GM18498 (cell line): ENCODE measurements around the gene MKRN2.
"Not testable (repeated sequence)": the region's sequence is repeated elsewhere in the genome, so short reads cannot be mapped to it uniquely, and the experiment has no call there.

ENCODE experiments used
- ATAC-seq: cut with Tn5 transposase; IDR thresholded peaks from one replicate; pipeline ENCODE4 v1.9.1; 2021; ENCODE audit warnings: mild to moderate bottlenecking, moderate library complexity; ENCODE audit not compliant: unreplicated experiment

Gene MKRN2

DNA sequence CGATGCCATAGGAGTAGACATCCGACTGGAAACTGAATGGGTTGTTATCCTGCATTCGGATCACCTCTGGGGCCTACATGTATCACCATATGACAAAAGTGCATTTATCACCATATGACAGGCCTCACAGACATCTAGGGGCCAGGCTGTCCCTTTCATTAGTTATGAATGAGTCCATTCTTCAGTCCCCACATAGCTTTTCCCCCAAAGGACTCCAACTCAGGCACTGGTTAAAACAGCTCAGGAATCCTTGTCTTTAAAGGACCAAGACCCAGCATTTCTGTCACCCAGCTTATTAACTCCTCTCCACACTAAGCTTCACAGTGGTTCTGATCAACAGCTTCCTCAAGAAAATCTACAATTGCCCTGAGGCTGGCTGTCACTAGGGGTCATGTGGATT is 28.3 kb downstream of the MKRN2 start:
- no peak for ATAC-seq

DNA sequence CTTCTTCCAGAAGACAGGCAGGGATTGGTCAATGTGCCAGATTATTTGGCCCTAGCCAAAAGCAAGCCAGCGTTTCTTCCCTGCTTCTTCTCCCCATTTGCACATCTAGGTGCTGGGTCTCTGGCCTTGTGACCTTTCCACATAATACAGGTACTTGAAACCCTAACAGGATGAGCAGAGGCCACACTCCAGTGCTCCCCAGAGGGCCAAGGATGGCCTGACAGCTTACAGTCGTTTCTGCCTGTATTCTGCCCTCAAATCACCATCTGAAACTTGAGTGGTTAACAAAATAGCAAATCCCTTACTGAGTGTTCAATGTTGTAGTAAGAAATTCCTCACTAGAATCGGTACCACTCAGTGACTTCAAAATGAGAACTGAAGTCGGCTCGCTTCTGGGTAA is 29.1 kb downstream of the MKRN2 start:
- peak; percentile 39 for ATAC-seq

DNA sequence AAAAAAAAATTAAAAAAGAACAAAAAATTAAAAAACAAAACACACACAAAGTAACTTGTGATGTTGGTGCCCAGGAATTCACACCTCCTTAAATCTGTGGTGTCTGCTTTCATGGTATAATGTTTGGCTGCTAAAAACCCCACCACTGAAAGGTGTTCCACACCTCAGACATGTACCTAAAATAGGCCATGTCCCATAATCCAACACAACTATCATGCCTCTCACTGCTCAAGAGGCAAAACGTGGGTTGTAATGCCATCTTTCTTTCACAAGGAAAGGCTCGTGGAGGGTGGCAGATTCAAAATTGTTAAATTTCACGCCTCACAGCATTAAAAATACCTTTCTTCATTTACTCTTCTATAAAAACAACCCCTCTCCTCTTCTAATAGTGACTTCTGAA is 29.5 kb downstream of the MKRN2 start:
- peak; percentile 22 for ATAC-seq

GRCh38 chr3:12588039-12589009 is 31.4 kb downstream of the MKRN2 start:
- no peak for ATAC-seq

DNA sequence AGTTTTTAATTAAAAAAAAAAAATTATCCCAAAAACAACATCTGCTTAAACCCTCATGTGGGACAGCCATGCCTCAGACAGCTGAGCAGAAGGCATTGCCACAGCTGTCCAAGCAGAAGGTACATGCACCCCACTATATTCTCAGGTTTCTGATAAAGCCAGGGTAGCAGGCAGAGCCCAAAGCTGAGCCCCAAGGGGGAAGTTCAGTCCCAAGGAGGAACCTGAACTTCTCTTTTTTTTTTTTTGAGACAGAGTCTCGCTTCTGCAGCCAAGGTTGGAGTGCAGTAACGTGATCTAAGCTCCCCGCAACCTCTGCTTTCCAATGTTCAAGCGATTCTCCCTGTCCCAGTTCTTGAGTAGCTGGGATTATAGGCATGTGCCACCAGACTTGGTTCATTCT is 33.2 kb downstream of the MKRN2 start:
- no peak for ATAC-seq

DNA sequence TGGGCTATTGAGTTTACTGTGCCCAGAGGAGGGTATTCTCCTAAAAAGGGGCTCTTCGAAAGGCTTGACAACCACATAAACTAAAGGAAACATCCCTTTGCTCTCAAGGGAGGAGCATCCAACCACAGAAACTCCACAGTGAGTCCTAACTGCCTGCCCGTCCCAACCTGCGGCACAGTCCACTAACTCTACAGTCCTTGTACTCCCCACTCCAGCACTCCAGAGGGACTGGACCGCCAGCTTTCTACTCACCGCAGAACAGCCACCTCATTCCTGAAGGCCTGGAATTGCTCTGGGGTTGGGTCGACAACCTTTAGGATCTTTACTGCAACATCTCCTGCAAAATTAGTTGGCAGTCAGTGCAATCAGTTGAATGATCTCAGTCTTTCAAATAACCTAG is 34.6 kb downstream of the MKRN2 start:
- ATAC-seq, result no peak

DNA sequence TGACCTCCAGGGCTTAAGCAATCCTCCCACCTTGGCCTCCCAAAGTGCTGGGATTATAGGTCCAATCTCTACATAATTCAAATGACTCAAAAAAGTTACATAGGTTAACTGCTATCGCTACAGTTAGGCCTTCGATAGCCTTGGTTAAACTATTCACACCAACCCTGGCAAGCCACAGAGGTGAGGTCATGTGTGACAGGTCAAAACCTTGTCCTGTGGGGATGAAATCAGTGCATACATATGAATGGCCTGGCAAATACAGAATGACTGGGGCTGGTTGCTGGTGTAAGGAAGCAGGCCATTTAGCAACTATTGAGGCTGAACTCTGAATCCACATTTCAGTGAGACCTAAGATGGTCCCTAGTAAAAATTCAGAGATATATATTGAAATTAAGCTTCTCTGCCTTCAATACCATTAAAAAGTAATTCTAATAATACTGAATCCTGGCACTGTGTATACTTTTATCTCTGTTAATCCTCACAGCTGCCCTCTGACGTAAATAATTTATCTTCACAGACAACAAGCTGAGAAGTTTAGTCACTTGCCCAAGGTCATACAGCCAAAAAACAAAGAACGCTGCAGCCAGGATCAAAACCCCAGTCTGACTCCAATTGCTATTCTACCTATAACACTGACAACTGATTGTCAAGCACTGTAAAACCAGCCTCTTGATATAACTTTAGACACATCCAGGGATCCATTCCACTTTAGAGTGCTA is 35.3 kb downstream of the MKRN2 start:
- no peak for ATAC-seq

DNA sequence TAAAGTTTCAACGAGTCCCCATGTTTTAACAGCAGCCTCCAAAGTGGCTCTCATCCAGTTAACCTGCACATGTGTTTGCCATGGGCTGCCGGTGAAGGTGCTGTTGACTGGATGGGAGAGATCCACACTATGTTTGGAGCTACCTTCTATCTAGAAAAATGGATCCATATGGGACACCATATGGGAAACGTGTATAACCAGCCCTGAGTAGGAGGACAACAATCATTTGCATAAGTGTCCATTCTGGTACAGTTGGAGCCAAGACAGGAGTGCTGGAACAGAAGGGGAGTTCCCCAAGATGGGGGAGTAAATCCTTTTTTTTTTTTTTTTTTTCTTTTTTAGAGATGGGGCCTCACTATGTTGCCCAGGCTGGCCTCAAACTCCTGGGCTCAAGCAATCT is 36.6 kb downstream of the MKRN2 start:
- no peak for ATAC-seq

DNA sequence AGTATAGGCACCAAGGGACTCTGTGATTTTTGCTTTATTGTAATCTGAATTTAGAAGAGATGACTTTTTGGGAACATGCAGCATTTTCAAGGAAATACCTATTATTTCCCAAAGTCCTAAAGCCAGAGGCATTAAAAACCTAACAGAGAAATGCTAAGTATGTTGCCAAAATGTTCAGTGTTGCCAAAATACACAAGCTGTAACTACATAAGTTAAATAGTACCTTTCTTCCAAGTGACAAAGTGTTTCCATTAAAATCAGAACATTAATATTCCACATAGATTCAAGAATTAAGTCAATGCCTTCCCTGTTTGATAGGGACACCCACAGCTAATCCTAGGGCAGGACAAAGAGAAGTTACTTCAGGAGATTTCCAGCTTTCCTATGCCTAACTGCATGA is 42.0 kb downstream of the MKRN2 start:
- ATAC-seq, result no peak

DNA sequence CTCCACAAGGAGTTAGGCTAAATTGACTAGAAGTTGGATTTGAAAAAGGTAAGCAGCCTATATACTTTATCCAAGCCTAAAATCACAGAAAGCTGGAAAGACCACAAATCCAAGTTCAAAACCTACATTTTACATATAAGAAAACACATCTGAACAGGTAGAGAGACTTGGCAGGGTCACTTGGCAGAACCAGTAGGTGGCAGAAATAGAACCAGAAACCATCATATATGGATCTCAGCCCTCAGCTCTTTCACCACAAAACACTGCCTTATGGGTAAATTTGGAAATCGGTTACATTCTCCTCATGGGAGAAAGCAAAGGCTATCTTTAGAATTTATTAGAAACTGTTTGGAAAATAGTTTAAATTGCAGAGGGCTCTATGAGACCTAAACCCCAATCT is 44.2 kb downstream of the MKRN2 start:
- ATAC-seq, result no peak

- ATAC-seq, result no peak
These were observed 47.1 kb downstream of the MKRN2 start for GRCh38 chr3:12603969-12604368.

DNA sequence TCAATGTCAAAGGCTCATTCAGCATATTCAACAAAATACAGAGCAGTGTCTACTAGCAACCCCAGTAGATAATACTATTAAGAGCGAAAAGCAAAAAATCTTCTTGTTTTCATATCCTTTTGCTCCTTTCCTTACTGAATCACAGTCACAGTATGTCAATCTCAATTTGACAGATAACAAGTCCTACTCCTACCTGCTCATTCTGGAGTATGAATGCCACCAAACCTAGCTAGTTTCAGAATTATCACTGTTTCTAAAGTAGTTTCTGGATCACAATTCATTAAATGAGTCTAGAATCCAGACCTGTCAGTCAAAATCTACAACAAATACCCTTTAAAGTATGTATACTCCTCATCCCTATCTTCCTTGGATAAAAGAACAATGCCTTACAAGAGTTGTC is 51.5 kb downstream of the MKRN2 start:
- no peak for ATAC-seq

DNA sequence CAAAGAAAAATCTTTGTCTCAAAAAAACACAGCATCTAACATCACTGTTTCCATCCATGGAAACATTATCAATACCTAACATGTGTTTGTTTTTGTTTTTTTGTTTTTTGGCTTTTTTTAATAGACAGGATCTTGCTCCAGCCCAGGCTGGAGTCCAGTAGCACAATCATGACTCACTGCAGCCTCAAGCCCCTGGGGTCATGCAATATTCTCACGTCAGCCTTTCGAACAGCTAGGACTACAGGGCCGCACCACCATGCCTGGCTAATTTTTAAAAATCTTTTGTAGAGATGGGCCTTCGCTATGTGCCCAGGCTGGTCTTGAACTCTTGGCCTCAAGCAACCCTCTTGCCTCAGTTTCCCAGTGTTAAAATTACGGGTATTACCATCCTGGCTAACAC is 54.2 kb downstream of the MKRN2 start:
- ATAC-seq, result no peak

- ATAC-seq, result no peak
These were observed 55.8 kb downstream of the MKRN2 start for GRCh38 chr3:12612514-12613226.

DNA sequence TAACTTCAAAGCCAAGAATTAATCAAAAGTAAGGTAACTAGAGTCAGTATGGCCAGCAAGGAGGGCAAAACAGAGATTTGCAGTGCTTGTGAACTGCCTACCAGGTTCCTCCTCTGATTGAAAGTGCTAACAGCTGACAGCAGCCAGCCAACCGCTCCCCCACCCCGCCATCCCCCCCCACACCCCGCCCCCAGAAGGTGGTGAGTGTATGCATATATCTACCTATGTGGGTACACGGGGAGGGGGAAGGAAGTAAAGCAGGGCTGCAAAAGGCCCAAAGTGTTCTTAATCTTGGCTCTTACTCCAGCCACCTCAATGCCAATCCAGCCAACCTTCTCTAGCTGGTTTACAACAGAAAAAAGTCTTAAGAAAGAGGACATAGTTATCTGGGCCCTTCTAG is 56.4 kb downstream of the MKRN2 start:
- no peak for ATAC-seq

DNA sequence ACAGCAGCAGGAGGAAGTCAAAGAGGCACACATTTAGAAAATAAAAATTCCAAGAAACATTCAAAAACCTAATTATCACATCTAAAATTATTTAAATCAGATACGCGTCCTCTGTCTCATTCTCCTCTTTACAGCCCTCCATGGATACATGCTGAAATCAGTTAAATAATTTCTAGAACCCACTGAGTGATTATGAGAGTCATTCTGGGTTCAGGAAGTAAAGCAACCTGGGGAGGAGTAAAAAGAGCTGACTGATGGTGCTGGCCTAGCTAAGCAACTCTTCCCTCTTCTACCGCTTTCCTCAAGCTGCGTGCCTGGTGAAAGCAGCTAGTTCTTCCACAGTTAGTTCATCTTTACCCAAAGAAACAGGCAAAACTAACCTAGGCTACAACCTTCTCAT is 58.4 kb downstream of the MKRN2 start:
- no peak for ATAC-seq

GRCh38 chr3:12618426-12618825 is 61.5 kb downstream of the MKRN2 start:
- ATAC-seq, result no peak

DNA sequence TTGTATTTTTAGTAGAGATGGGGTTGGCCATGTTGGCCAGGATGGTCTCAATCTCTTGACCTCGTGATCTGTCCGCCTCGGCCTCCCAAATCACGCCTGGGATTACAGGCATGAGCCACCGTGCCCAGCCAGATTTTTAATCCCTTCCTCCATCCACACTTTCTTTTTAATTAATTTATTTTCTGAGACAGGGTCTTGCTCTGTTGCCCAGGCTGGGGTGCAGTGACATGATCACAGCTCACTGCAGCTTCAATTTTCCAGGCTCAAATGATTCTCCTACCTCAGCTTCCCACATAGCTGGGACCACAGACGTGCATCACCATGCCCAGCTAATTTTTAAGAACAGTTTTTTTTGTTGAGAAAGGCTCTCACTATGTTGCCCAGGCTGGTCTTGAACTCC is 63.4 kb downstream of the MKRN2 start:
- no peak for ATAC-seq

- no peak for ATAC-seq
These were observed 63.8 kb downstream of the MKRN2 start for GRCh38 chr3:12620729-12621128.

DNA sequence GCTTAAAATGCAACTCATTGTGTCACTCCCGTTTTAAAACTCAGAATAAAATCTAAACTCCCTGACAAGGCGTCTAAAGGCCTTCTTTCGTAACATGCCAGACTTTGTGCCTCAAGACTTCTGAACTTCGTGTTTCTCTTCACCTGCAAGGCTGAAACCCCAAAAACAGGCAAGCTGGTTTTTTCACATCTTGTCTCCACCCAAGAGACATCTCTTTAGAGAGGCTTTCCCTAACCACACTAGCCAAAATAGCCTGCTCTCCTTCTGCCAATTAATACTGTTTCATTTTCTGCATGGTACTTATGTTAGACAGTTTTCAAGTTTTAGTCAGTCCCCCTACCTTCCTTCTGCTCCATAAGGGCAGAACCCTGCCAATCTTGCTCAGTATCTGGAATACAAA is 65.4 kb downstream of the MKRN2 start:
- peak; percentile 62 for ATAC-seq

GRCh38 chr3:12624056-12624455 is 67.2 kb downstream of the MKRN2 start:
- ATAC-seq, result no peak

- not testable (repeated sequence) for ATAC-seq
These were observed 68.1 kb downstream of the MKRN2 start for GRCh38 chr3:12624964-12625363.
